ENCODE results near the gene CTNNA2. TPM values are rescaled to one million over a fixed set of nuclear protein-coding genes. Genes with fewer than 3 reads are reported as not detected.

Gene CTNNA2
- total RNA-seq, 4 donors from 2014 or later = not detected

DNA sequence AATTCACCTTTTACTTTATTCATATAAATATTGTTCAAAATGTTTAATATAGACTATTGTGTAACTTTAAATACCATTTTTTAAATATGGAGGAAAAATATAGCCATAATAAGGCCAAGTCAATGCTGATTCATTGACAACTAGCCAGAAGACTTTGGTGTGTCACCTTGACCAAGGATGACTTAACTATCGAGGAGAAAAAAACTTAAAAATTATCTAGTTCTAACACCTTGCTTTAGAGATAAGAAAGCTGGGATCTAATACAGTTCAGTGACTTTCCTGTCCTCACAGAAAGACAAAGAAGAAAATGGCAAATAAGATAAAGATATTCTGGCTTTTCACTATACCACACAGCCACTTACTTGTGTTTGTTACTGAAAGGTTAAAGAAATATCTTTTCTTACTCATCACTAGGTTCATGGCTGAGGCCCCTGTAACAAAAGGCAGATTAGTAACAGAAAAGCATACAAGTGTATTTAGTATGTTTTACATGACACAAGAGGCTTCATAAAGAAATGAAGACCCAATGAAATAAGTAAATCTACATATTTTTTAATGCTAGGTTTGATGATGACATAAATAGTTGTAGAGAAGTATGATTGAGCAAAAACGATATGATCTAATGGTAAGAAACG lies 857.6 kb downstream of the CTNNA2 start:
- TF ChIP-seq CTCF (IDR thresholded peaks at IDR 0.05; ENCODE audit: low read depth) = no peak

- TF ChIP-seq CTCF (IDR thresholded peaks at IDR 0.05; ENCODE audit: low read depth) = no peak
Measured at GRCh38 chr2:80374105-80374504, 861.3 kb downstream of the CTNNA2 start.

DNA sequence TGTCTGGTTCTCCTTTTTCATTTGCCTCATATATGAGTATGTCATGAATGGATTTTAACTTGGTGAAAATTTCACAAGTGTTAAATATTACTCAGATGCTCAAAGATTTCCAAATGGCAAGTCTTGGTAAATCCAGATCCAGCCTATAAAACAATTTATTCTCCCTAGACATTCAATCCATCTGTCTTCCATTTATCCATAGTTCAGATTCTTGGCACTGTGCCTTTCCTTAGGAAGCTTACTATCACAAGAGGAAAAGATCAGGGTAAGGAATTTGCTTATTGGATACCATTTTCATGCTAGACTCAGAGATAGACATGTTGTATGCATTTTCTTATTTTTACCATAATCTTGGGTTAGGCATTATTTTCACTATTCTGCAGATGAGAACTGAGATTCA lies 864.2 kb downstream of the CTNNA2 start:
- no peak for TF ChIP-seq CTCF (IDR thresholded peaks at IDR 0.05; ENCODE audit: low read depth)

DNA sequence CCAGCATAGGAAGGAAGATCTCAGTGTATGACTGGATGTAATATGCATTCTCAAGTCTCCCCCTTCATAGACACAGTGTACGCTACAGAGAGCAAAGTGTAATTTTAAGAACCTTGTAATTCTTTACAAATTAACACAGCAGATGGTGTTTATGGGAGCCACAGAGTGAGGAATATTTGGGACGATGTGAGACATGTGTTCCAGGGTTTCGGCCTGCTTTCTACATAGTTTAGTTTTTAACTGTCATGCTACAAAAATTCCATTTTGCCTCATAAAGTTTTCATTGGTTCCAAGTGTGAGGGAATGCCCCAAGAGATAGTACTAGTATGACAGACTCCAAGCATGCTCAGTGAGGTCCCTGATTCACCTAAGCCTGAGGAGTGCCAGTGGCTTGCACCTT lies 867.9 kb downstream of the CTNNA2 start:
- TF ChIP-seq CTCF (IDR thresholded peaks at IDR 0.05; ENCODE audit: low read depth) = no peak

- no peak for TF ChIP-seq CTCF (IDR thresholded peaks at IDR 0.05; ENCODE audit: low read depth)
Measured at GRCh38 chr2:80381666-80382065, 868.8 kb downstream of the CTNNA2 start.

DNA sequence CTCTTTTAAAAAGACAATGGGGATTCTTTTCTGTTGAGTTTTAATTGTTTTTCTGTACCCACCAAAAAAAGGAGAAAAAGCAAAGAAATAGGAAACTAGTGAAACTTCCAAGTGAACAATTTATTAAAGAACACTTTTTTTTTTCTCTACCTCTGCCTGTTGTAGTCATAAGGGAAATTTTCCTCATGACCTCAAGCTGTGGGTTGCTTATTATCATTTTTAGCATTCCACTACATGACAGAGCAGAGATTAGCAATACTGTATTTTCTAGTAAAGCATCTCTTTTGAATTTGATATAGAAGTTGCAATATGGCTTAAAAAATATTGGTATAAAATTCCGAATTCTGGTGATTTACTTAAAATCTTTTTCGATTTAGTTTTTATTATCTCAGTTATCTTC lies 879.6 kb downstream of the CTNNA2 start:
- no peak for TF ChIP-seq CTCF (IDR thresholded peaks at IDR 0.05; ENCODE audit: low read depth)

DNA sequence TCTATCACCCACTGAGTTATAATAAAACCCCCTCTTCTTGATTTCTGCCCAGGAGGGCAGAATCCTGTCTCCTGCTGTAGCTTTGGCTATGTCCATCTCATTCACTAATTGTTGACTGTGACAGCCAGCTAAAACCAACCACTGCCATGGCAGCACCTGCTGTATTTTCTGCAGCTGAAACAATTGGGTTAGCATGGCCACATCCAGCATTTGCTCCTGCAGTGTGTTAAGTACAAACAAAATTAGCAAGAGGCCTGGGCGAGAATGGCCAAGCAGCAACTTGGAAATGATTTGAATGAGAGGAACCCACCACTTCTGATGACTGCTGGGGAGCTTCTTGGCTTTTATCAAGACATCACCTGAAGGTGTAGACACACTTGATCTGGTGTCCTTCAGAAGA lies 881.1 kb downstream of the CTNNA2 start:
- TF ChIP-seq CTCF (IDR thresholded peaks at IDR 0.05; ENCODE audit: low read depth) = no peak

Data from subcutaneous adipose tissue (tissue), 4 donors.